HEK293T (cell line): ENCODE data around the gene THAP4.

Experiments
- BHLHE40 ChIP-seq: fragments of 450-650 bp; IDR thresholded peaks from 2 replicates; pipeline ENCODE4 v1.6.1; 2016; ENCODE audit warnings: mild to moderate bottlenecking, moderate library complexity, borderline replicate concordance
- CTBP1 ChIP-seq: fragments of 450-650 bp; IDR thresholded peaks from 2 replicates; pipeline ENCODE4 v1.6.1; 2016; ENCODE audit warnings: borderline replicate concordance
- FOXA1 ChIP-seq: fragments of 450-650 bp; IDR thresholded peaks from 2 replicates; pipeline ENCODE4 v1.6.1; 2016; ENCODE audit warnings: mild to moderate bottlenecking
- FOXM1 ChIP-seq: fragments of 450-650 bp; IDR thresholded peaks from 2 replicates; pipeline ENCODE4 v1.6.1; 2017; ENCODE audit warnings: mild to moderate bottlenecking, borderline replicate concordance
- L3MBTL2 ChIP-seq: fragments of 450-650 bp; conservative IDR thresholded peaks from 2 replicates; pipeline ENCODE4 v1.6.1; 2016; ENCODE audit warnings: mild to moderate bottlenecking
- LEF1 ChIP-seq: fragments of 450-650 bp; IDR thresholded peaks from 2 replicates; pipeline ENCODE4 v1.6.1; 2017; ENCODE audit warnings: mild to moderate bottlenecking, borderline replicate concordance
- PKNOX1 ChIP-seq: fragments of 450-650 bp; IDR thresholded peaks from 2 replicates; pipeline ENCODE4 v1.6.1; 2016
- SP1 ChIP-seq: fragments of 450-650 bp; IDR thresholded peaks from 2 replicates; pipeline ENCODE4 v1.6.1; 2017
- SUZ12 ChIP-seq: fragments of 450-650 bp; IDR thresholded peaks from 2 replicates; pipeline ENCODE4 v1.6.1; 2016; ENCODE audit warnings: mild to moderate bottlenecking
- TARDBP ChIP-seq: fragments of 450-650 bp; IDR thresholded peaks from 2 replicates; pipeline ENCODE4 v1.6.1; 2016
- ZNF384 ChIP-seq: fragments of 450-650 bp; IDR thresholded peaks from 2 replicates; pipeline ENCODE4 v1.6.1; 2016

- TF ChIP-seq ZNF384 (no peak), TARDBP (no peak), FOXM1 (no peak), CTBP1 (no peak), L3MBTL2 (no peak), SP1 (no peak), FOXA1 (no peak), PKNOX1 (no peak), LEF1 (no peak), BHLHE40 (no peak), SUZ12 (no peak)
Observed at GRCh38 chr2:241566468-241566867, 70.5 kb downstream of the THAP4 start.
